ENCODE measurements around the gene WDR20.
"Not testable (repeated sequence)": the region's sequence is repeated elsewhere in the genome, so short reads cannot be mapped to it uniquely, and the experiment has no call there.

The WDR20 gene

GRCh38 chr14:102131741-102132140, 8.0 kb upstream of the WDR20 start:
- no peak for DNase-seq (ENCODE audit: low read depth in 2 of 2)

GRCh38 chr14:102134021-102134420, 5.7 kb upstream of the WDR20 start:
- not testable (repeated sequence) for DNase-seq (ENCODE audit: low read depth in 2 of 2)

GRCh38 chr14:102134719-102135118, 5.0 kb upstream of the WDR20 start:
- DNase-seq (ENCODE audit: low read depth in 2 of 2) = not testable (repeated sequence)

- DNase-seq (ENCODE audit: low read depth in 2 of 2) = not testable (repeated sequence)
Observed at GRCh38 chr14:102135456-102135855, 4.2 kb upstream of the WDR20 start.

- no peak for DNase-seq (ENCODE audit: low read depth in 2 of 2)
Observed at GRCh38 chr14:102138535-102138934, 1.2 kb upstream of the WDR20 start.

GRCh38 chr14:102138961-102139285, 774 bp upstream of the WDR20 start:
- no peak for DNase-seq (ENCODE audit: low read depth in 2 of 2)

GRCh38 chr14:102140027-102140749, 491 bp downstream of the WDR20 start:
- DNase-seq (ENCODE audit: low read depth in 2 of 2) = peak in 1 of 2 donors; percentile 7

GRCh38 chr14:102140750-102141145, 1.1 kb downstream of the WDR20 start:
- DNase-seq (ENCODE audit: low read depth in 2 of 2) = no peak

- no peak for DNase-seq (ENCODE audit: low read depth in 2 of 2)
Observed at GRCh38 chr14:102141797-102142196, 2.1 kb downstream of the WDR20 start.

GRCh38 chr14:102144914-102145313, 5.2 kb downstream of the WDR20 start:
- DNase-seq (ENCODE audit: low read depth in 2 of 2) = no peak

- DNase-seq (ENCODE audit: low read depth in 2 of 2) = no peak
Observed at GRCh38 chr14:102145395-102145794, 5.7 kb downstream of the WDR20 start.

- no peak for DNase-seq (ENCODE audit: low read depth in 2 of 2)
Observed at GRCh38 chr14:102146423-102146822, 6.7 kb downstream of the WDR20 start.

- DNase-seq (ENCODE audit: low read depth in 2 of 2) = no peak
Observed at GRCh38 chr14:102150083-102150482, 10.4 kb downstream of the WDR20 start.

GRCh38 chr14:102150744-102151143, 11.0 kb downstream of the WDR20 start:
- no peak for DNase-seq (ENCODE audit: low read depth in 2 of 2)

- DNase-seq (ENCODE audit: low read depth in 2 of 2) = not testable (repeated sequence)
Observed at GRCh38 chr14:102151411-102151810, 11.7 kb downstream of the WDR20 start.

GRCh38 chr14:102154121-102154520, 14.4 kb downstream of the WDR20 start:
- no peak for DNase-seq (ENCODE audit: low read depth in 2 of 2)

- no peak for DNase-seq (ENCODE audit: low read depth in 2 of 2)
Observed at GRCh38 chr14:102154821-102155549, 15.3 kb downstream of the WDR20 start.

- no peak for DNase-seq (ENCODE audit: low read depth in 2 of 2)
Observed at GRCh38 chr14:102157346-102157745, 17.6 kb downstream of the WDR20 start.

- DNase-seq (ENCODE audit: low read depth in 2 of 2) = no peak
Observed at GRCh38 chr14:102158797-102159196, 19.1 kb downstream of the WDR20 start.

- DNase-seq (ENCODE audit: low read depth in 2 of 2) = no peak
Observed at GRCh38 chr14:102159841-102160240, 20.1 kb downstream of the WDR20 start.

- no peak for DNase-seq (ENCODE audit: low read depth in 2 of 2)
Observed at GRCh38 chr14:102162487-102162886, 22.8 kb downstream of the WDR20 start.

GRCh38 chr14:102164241-102164641, 24.5 kb downstream of the WDR20 start:
- DNase-seq (ENCODE audit: low read depth in 2 of 2) = no peak

GRCh38 chr14:102164965-102165364, 25.3 kb downstream of the WDR20 start:
- DNase-seq (ENCODE audit: low read depth in 2 of 2) = no peak
